Type B pancreatic cell (in vitro differentiated cells): ENCODE results near the gene KLHL7. TPM values are rescaled to one million over a fixed set of nuclear protein-coding genes. Genes with fewer than 3 reads are reported as not detected.
"Not testable (repeated sequence)": the region's sequence is repeated elsewhere in the genome, so short reads cannot be mapped to it uniquely, and the experiment has no call there.

Source experiments
- DNase-seq: peaks from one replicate; pipeline ENCODE4 v3.0.0; 2021; ENCODE audit warnings: mixed read lengths; ENCODE audit not compliant: unreplicated experiment; ENCODE audit errors: extremely low spot score
- H3K27ac Mint-ChIP-seq: 2 replicates; pipeline ENCODE4 v1.8.0; 2021; ENCODE audit warnings: mild to moderate bottlenecking, mixed read lengths
- H3K27me3 Mint-ChIP-seq: 2 replicates; pipeline ENCODE4 v1.8.0; 2021; ENCODE audit warnings: mixed read lengths
- H3K36me3 Mint-ChIP-seq: 2 replicates; pipeline ENCODE4 v1.8.0; 2021; ENCODE audit warnings: mixed read lengths
- H3K4me1 Mint-ChIP-seq: one replicate; pipeline ENCODE4 v1.8.0; 2021; ENCODE audit warnings: mixed read lengths; ENCODE audit not compliant: unreplicated experiment
- H3K4me3 Mint-ChIP-seq: 2 replicates; pipeline ENCODE4 v1.8.0; 2021; ENCODE audit warnings: mild to moderate bottlenecking, mixed read lengths
- H3K9me3 Mint-ChIP-seq: 2 replicates; pipeline ENCODE4 v1.8.0; 2021; ENCODE audit warnings: mixed read lengths
- CTCF ChIP-seq: fragments of 200-600 bp; sonication (generic); conservative IDR thresholded peaks from 2 replicates; pipeline ENCODE4 v1.5.0; 2021; ENCODE audit warnings: antibody characterized with exemption, mild to moderate bottlenecking
- total RNA-seq: library from RNA; stranded (reverse); gene quantifications from 2 replicates; pipeline ENCODE4 v1.2.1, GENCODE V29; 2021; ENCODE audit warnings: low replicate concordance

KLHL7 gene
- total RNA-seq, 1 donor from 2014 or later: 44.3 TPM

DNA sequence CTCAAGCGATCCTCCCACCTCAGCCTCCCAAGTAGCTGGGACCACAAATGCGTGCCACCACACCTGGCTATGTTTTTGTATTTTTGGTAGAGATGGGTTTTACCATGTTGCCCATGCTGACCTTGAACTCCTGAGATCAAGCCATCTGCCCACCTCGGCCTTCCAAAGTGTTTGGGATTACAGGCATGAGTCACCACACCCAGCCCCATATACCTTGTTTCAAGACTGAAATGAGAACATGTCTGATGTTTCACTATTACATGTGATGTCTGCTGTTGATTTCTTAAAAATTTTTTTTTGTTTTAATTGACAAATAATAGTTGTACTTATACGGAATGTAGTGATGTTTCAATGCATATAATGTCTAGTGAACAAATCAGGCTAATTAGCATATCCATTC, 14.5 kb downstream of the KLHL7 start:
- Mint-ChIP-seq H3K27ac (no peak overlapping the region), H3K4me1 (peaks cover 23% of the 10 kb centered on the region), H3K4me3 (no peak overlapping the region), H3K27me3 (no peaks in the 10 kb centered on the region), H3K36me3 (peaks cover 9% of the 10 kb centered on the region), H3K9me3 (no peaks in the 10 kb centered on the region)
- no peak for TF ChIP-seq CTCF
- no peak for DNase-seq

- no peak for TF ChIP-seq CTCF
- H3K9me3 Mint-ChIP-seq: no peaks in the 10 kb centered on the region
- peaks cover 13% of the 10 kb centered on the region for H3K36me3 Mint-ChIP-seq
- DNase-seq: no peak
- no peaks in the 10 kb centered on the region for H3K27me3 Mint-ChIP-seq
- peaks cover 17% of the 10 kb centered on the region for H3K4me1 Mint-ChIP-seq
- H3K27ac Mint-ChIP-seq: no peak overlapping the region
- H3K4me3 Mint-ChIP-seq: no peak overlapping the region
Measured at GRCh38 chr7:23121165-23121564, 15.6 kb downstream of the KLHL7 start.

- no peaks in the 10 kb centered on the region for H3K9me3 Mint-ChIP-seq
- no peak for TF ChIP-seq CTCF
- no peaks in the 10 kb centered on the region for H3K27me3 Mint-ChIP-seq
- peaks cover 4% of the 10 kb centered on the region for H3K4me1 Mint-ChIP-seq
- DNase-seq: no peak
- H3K36me3 Mint-ChIP-seq: peaks cover 19% of the 10 kb centered on the region
- no peak overlapping the region for H3K4me3 Mint-ChIP-seq
- H3K27ac Mint-ChIP-seq: no peak overlapping the region
Measured at GRCh38 chr7:23123007-23123406, 17.4 kb downstream of the KLHL7 start.

GRCh38 chr7:23123465-23123864, 17.9 kb downstream of the KLHL7 start:
- Mint-ChIP-seq H3K9me3 (no peaks in the 10 kb centered on the region), H3K4me3 (no peak overlapping the region), H3K36me3 (peaks cover 23% of the 10 kb centered on the region), H3K4me1 (no peaks in the 10 kb centered on the region), H3K27me3 (no peaks in the 10 kb centered on the region), H3K27ac (no peak overlapping the region)
- TF ChIP-seq CTCF: no peak
- no peak for DNase-seq

DNA sequence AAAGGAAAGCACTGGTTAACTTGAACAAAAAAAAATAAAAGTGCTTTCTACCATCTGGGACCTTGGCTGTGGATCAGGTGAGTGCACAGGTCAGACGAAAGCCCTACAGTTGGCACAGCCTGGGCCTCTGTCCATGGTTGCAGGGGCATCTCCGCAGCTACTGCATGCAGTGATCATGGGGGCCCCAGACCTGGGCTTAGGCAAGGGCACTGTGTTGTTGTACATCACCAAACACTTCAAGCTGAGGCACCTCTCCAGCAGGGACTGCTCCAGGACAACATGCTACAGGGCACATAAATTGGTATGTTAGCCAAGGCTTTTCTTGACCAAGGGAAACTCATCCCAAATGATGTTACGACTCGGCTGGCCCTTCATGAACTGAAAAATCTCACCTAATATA, 23.5 kb downstream of the KLHL7 start:
- Mint-ChIP-seq H3K4me1 (no peaks in the 10 kb centered on the region), H3K27me3 (no peaks in the 10 kb centered on the region), H3K4me3 (no peak overlapping the region), H3K36me3 (peaks cover 40% of the 10 kb centered on the region), H3K9me3 (peaks cover 5% of the 10 kb centered on the region), H3K27ac (no peak overlapping the region)
- no peak for DNase-seq
- TF ChIP-seq CTCF: no peak

DNA sequence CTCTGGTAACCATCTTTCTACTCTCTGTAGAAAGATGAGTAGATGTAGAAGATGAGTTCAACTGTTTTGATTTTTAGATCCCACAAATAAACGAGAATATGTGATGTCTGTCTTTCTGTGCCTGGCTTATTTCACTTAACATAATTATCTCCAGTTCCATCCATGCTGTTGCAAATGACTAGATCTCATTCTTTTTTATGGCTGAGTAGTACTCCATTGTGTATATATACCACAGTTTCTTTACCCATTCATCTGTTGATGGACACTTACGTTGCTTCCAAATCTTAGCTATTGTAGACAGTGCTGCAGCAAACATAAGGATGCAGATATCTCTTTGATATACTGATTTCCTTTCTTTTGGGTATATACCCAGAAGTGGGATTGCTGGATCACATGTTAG, 26.2 kb downstream of the KLHL7 start:
- not testable (repeated sequence) for H3K27ac Mint-ChIP-seq, H3K27me3 Mint-ChIP-seq, H3K4me1 Mint-ChIP-seq, DNase-seq, H3K4me3 Mint-ChIP-seq, H3K9me3 Mint-ChIP-seq
- peaks cover 35% of the 10 kb centered on the region for H3K36me3 Mint-ChIP-seq
